Measurements from ENCODE around the gene NAV2.

Gene NAV2

DNA sequence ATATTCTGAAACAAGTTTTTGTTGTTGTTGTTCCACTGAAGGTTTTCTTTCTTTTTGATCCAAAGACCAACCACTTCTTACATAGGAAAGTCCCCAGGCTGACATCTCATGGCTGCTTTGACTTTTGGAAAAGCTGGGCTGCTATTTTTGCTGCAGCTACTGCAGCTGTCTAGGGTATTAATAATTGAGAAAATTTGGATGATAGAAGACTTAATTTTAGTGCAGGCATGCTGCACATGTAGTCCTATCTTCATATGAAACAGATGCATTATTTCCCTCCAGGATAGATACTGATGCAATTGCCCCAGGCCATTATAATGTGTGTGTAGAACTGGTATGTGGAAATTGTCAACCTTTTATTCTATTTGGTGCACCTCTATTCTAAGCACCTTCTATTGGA lies 131.4 kb downstream of the NAV2 start:
- DNase-seq = no peak

DNA sequence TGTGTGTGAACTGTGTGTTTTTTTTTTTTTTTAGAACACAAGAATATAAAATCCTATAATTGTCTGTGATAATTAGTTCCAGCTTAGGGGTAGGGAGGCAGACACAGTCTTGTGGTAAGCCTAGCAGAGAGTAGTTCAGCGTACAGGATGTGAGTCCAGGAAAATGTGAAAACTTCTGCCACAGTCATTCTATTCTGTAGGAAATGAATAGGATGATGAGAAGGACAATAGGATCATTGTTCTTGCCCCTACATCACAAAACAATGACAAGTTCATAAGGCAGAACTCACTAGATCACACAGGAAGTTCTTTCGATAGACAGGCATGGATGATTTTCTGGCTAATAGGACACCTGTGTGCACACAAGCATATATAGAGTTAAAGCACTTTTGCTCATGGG lies 132.2 kb downstream of the NAV2 start:
- no peak for DNase-seq

- no peak for DNase-seq
These were observed 133.0 kb downstream of the NAV2 start for GRCh38 chr11:19845626-19846025.

DNA sequence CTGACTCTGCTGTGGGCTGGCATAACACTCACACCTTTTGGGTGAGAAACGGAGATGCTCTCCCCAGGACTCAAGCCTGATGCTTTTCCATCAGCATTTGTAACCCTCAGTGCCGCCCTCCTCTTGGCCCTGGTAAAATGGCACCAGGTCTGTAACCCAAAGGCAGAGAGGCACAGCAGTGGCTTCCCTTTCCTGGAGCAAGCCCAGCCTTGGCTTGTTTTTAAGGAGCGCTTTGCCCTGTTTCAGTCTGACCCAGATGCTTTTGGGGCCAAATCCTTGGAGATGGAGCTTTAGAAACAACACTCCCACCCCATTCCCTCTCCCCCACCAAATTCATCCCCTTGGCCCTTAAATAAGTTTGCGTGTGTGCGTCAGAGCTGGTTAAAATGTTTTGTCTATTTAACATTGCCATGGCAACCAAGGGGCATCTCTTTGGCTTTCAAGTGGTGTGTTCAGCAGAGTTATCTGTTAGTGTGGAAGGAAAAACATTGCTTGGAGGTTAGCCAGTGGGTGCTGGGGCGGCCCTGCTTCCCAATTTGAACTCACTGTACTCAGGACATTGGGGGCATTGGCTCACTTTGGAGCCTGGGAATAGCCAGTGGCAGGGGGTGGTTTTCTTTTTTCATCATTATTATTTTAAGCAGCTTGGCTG lies 134.1 kb downstream of the NAV2 start:
- no peak for DNase-seq

GRCh38 chr11:19848219-19848618 lies 135.6 kb downstream of the NAV2 start:
- no peak for DNase-seq

- DNase-seq = no peak
These were observed 136.6 kb downstream of the NAV2 start for GRCh38 chr11:19849107-19849789.

- DNase-seq = no peak
These were observed 137.4 kb downstream of the NAV2 start for GRCh38 chr11:19849947-19850593.

DNA sequence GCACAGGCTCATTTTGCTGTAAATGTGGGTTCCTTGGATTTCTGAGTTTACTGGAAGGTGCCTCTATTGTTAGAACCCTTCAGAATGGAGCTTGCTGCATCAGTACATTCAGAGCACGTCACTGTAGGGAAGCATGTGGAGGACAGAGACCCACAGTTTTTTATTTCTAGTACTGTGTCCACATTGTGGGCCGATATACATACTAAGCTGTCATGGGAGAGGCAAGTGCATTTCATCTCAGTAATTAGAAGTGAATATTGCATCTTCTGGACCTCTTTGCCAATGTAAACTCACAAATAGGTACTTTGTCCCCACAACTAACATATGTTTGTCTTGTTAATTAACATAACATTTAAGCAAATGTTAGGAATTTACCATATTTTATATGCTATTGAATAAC lies 139.7 kb downstream of the NAV2 start:
- no peak for DNase-seq

GRCh38 chr11:19853016-19853415 lies 140.4 kb downstream of the NAV2 start:
- no peak for DNase-seq

DNA sequence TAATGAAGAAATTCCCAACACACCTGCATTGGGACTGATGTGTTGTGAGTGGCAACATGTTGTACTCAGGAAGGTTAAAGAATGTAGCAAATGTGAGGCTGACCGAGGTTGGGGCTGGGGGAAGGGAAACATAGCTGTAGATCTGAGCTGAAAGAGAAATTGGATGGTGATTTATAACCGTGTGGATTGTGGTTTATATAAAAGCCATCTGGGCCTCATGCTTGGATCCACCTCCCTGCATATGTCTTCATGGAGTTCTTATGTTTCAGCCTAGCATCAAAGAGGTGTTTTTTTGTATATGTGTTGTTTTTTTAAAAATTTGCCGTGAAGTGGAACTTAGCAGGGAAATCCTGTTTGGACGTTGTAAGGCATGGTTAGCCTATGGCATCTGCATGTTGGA lies 141.3 kb downstream of the NAV2 start:
- DNase-seq = no peak

DNA sequence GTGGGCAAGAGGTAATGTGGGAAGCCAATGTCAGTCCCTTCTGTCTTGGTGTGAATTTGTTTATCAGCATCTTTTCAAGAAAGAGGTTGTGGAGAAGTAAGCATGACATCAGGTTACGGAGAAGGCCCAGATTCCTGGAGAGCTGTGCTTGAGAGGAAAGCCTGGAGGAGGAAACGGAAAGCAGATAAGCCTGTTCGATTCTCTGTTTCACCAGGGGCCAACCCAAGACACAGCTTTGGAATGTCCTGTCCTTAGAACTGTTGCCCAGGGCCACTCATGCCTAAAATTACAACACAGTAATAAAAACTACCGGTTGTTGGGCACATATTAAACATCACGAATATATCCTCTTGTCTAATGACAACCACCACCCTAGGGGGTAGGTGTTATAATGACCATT lies 148.5 kb downstream of the NAV2 start:
- no peak for DNase-seq

DNA sequence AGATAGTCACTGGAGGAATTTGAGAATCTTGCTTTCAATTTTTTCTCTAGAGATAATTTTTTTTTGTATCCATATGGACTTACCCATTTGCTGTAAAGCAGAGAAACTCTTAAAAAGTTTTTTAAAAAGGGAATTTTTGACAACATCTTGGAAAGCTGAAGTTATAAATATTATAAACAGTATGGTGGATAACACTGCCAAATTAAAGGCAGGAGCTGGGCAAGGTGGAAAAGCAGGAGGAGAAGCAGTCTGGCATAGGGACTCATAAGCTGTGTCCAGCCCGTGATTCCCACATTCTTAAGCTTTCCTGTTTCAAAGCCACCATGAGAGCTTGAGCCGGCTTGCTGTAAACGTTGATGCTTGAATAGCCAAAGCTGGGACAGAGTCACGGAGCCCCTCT lies 149.5 kb downstream of the NAV2 start:
- DNase-seq = no peak

- DNase-seq = no peak
These were observed 151.8 kb downstream of the NAV2 start for GRCh38 chr11:19864141-19865140.

DNA sequence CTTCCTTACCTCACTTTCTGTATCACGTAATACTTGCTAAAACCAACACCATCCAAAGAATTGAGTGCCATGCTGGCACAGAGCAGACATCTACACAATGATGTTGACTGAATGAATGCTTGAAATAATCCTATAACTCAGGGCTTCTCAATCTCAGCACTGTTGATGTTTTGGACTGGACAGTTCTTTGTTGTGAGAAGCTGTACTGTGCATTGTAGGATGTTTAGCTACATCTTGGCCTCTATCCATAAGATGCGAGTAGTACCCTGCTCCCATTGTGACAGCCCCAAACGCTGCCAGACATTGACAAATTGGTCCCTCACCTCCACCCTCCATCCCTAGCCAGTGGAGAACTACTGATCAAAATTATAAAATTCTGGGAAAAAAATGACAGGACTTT lies 153.4 kb downstream of the NAV2 start:
- no peak for DNase-seq

GRCh38 chr11:19866521-19866920 lies 153.9 kb downstream of the NAV2 start:
- DNase-seq = no peak

DNA sequence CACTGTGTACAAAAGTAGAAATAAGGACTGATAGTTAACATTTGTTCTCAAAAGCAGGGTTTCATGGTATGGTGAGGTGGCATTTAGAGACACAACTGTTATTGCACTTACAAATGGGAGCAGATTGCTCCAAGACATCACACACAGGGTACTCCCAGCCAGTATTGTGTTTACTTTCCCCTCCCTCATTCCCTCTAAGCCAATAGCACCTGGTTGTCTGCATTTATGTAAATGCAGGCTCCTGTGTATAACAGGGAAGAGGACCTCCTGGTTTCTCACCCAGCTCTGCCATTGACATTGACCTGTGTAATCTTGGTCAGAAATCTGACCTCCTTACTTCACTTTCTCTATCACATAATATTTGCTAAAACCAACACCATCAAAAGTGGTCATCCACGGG lies 154.4 kb downstream of the NAV2 start:
- DNase-seq = no peak

DNA sequence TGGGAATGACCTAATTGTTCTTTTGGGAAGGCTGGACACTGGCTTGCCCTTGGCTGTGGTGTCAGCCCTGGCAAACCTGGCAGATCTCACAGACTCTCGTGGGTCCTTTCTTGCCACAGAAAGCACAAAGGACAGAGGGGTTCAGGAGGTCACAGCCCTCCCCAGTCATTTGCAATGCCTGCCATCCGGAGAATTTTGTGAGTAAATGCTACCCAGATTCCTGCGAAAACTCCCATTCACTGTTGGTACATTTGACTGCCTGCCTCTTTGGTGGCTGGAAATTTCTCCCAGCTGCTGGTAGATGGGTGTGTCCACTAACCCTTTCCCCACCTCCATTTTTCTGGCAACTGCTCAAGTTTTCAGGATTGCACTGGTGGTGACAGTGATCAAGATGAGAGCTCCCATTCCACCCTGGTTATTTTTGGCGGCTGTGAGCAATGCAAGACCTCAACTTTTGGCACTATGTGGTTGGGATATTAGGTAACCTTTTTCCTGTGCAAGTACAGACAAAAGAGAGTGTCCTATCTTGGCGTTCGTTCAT lies 155.7 kb downstream of the NAV2 start:
- no peak for DNase-seq

DNA sequence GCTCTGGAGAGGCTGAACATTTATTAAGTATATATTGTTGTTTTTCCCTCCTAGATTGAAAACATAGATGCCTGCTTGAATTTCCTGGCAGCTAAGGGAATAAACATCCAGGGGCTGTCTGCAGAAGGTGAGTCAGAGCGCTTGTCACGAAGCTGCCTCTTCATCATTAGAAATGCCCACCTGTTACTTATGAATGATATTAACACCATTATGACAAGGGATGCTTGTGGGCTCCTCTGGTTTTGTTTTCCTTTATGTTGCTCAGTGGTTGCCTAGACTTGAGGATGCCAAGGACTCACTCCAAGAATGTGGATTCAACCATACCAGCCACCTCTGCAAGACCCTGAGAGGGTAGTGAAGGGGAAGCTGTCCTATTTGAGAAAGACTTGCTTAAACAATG lies 156.2 kb downstream of the NAV2 start:
- no peak for DNase-seq

GRCh38 chr11:19869466-19869865 lies 156.8 kb downstream of the NAV2 start:
- no peak for DNase-seq

- DNase-seq = no peak
These were observed 157.4 kb downstream of the NAV2 start for GRCh38 chr11:19869946-19870589.

- no peak for DNase-seq
These were observed 158.9 kb downstream of the NAV2 start for GRCh38 chr11:19871531-19871930.

DNA sequence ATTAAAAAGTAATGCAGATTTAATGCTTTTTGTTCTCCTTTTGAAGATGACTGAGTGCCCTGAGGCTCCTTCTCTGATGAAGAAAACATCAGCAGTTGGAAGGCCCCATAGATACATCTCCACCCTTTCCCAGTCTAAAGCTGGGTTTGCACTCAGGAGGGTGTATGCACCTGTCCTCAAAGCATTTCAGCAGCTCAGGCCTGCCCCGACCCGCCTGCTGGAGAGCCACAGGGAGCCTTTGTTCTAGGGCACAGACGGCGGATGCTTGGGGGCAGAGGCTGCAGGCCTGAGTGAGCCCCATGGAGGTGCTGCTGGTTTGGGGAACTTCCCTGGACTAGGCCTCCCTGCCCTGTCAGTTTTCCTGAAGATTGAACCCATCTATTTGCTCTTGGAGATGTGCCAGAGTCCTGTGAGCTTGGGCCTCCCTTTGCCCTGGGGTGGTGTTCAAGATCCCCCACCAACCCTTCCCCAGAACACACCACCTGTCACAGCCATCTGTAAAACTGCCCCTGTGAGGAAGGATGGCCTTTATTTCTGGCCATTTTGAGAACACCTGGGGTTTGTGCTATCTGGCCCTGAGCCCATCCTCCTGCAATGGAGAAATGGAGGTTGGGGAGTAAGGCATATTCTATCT lies 160.0 kb downstream of the NAV2 start:
- DNase-seq = no peak

Measured in CD4-positive, alpha-beta T cell treated with Interleukin-4 for 4 hours (primary cell).